CD8-positive, alpha-beta memory T cell (primary cell): ENCODE results near the gene KDM2B. TPM values are rescaled to one million over a fixed set of nuclear protein-coding genes. Genes with fewer than 3 reads are reported as not detected.

Source experiments
- CTCF ChIA-PET: fragments of 350-600 bp; sonication (Branson Sonifier 250); formaldehyde crosslinking; loops from one replicate; lab custom pipeline; 2021; ENCODE audit warnings: antibody characterized with exemption; lab: Charles Lee
- POLR2A ChIA-PET: fragments of 350-600 bp; sonication (Branson Sonifier 250); formaldehyde crosslinking; loops from one replicate; lab custom pipeline; 2021; ENCODE audit warnings: antibody characterized with exemption; lab: Charles Lee
- DNase-seq, 5 donors: peaks; one replicate each; pipeline versions ENCODE4 v3.0.0 to v3.0.0-alpha.2; 2020 to 2022; ENCODE audit warnings: mixed read lengths in 1 of 5
- H3K27ac ChIP-seq: one replicate; pipeline ENCODE4 v1.7.0; 2013; ENCODE audit warnings: low read depth, mild to moderate bottlenecking, low read length, moderate library complexity
- H3K27me3 ChIP-seq: 2 replicates; pipeline ENCODE4 v1.7.0; 2013; ENCODE audit warnings: low read length, mild to moderate bottlenecking; ENCODE audit not compliant: insufficient read depth, poor library complexity, severe bottlenecking
- H3K36me3 ChIP-seq: 2 replicates; pipeline ENCODE4 v1.7.0; 2013; ENCODE audit warnings: mild to moderate bottlenecking, low read length, moderate library complexity; ENCODE audit not compliant: insufficient read depth
- H3K4me1 ChIP-seq: 2 replicates; pipeline ENCODE4 v1.7.0; 2013; ENCODE audit warnings: mild to moderate bottlenecking, low read length, moderate library complexity; ENCODE audit not compliant: insufficient read depth
- H3K4me3 ChIP-seq: 2 replicates; pipeline ENCODE4 v1.7.0; 2013; ENCODE audit warnings: mild to moderate bottlenecking, low read length
- H3K9me3 ChIP-seq: 2 replicates; pipeline ENCODE4 v1.7.0; 2013; ENCODE audit warnings: mild to moderate bottlenecking, low read length
- H3K27ac Mint-ChIP-seq, 8 donors: one replicate each; pipeline ENCODE4 v1.8.0; 2020 to 2021; ENCODE audit warnings: mixed read lengths in 8 of 8, mild to moderate bottlenecking in 6 of 8, inconsistent platforms in 3 of 8, moderate library complexity in 3 of 8
- H3K27me3 Mint-ChIP-seq, 2 donors: one replicate each; pipeline ENCODE4 v1.8.0; 2020 to 2021; ENCODE audit warnings: mixed read lengths in 2 of 2, mild to moderate bottlenecking in 1 of 2, moderate library complexity in 1 of 2
- H3K36me3 Mint-ChIP-seq, 3 donors: one replicate each; pipeline ENCODE4 v1.8.0; 2020 to 2021; ENCODE audit warnings: mixed read lengths in 3 of 3, inconsistent platforms in 1 of 3, mild to moderate bottlenecking in 1 of 3
- H3K4me1 Mint-ChIP-seq, 3 donors: one replicate each; pipeline ENCODE4 v1.8.0; 2020 to 2021; ENCODE audit warnings: mixed read lengths in 3 of 3, inconsistent platforms in 1 of 3, mild to moderate bottlenecking in 1 of 3
- H3K4me3 Mint-ChIP-seq, 7 donors: one replicate each; pipeline ENCODE4 v1.8.0; 2020 to 2021; ENCODE audit warnings: mixed read lengths in 7 of 7, mild to moderate bottlenecking in 6 of 7, moderate library complexity in 4 of 7, inconsistent platforms in 2 of 7
- H3K9me3 Mint-ChIP-seq, 5 donors: one replicate each; pipeline ENCODE4 v1.8.0; 2020 to 2022; ENCODE audit warnings: mixed read lengths in 5 of 5, mild to moderate bottlenecking in 3 of 5, moderate library complexity in 2 of 5, inconsistent platforms in 1 of 5
- polyA plus RNA-seq: library from polyadenylated mRNA; unstranded; fragments of 300-500 nt; fragmentation: Illumina TruSeq; gene quantifications from one replicate; pipeline ENCODE4 v1.2.3, GENCODE V29; 2021
- total RNA-seq, 2 experiments: library from RNA; stranded (reverse); gene quantifications; one replicate each; pipeline ENCODE4 v1.2.3, GENCODE V29; 2021

KDM2B gene
- total and polyA plus RNA-seq, 3 experiments from 2014 or later = 18.3 to 64.0 (median 63.2) TPM

DNA sequence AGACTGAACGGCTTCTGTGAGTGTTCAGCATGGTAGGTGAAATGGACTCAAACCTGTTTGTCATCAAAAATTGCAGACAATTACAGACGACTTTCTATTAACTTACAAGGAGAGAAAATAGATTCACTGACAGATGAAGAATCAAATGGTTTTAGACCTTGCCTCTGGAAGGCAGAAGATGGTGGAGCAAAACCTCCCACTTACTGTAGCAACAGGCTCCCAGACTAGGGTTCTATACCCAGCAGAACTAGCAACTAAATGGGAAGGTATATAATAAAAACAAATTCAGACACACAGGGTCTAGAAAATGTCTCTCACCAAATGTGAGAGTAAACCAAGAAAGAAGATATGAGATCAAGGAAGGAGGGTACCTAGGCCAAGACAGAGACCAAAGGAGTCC is 144.1 kb downstream of the KDM2B start:
- no peaks in the 10 kb centered on the region for H3K9me3 Mint-ChIP-seq
- peak overlapping the region in 3 of 8 donors; percentile 5 to 61 (median 49) for H3K27ac Mint-ChIP-seq
- Histone ChIP-seq H3K27me3 (no peaks in the 10 kb centered on the region), H3K36me3 (peaks cover 41% of the 10 kb centered on the region), H3K9me3 (no peaks in the 10 kb centered on the region), H3K4me1 (no peaks in the 10 kb centered on the region), H3K4me3 (no peak overlapping the region), H3K27ac (no peak overlapping the region)
- H3K4me1 Mint-ChIP-seq = peaks cover 0 to 10% (median 8%) of the 10 kb centered on the region in 3 donors
- DNase-seq = no peak
- H3K4me3 Mint-ChIP-seq = no peak overlapping the region
- CTCF ChIA-PET = no interaction called here
- POLR2A ChIA-PET = no interaction called here
- no peaks in the 10 kb centered on the region for H3K27me3 Mint-ChIP-seq
- H3K36me3 Mint-ChIP-seq = peaks cover 23 to 88% (median 28%) of the 10 kb centered on the region in 3 donors

DNA sequence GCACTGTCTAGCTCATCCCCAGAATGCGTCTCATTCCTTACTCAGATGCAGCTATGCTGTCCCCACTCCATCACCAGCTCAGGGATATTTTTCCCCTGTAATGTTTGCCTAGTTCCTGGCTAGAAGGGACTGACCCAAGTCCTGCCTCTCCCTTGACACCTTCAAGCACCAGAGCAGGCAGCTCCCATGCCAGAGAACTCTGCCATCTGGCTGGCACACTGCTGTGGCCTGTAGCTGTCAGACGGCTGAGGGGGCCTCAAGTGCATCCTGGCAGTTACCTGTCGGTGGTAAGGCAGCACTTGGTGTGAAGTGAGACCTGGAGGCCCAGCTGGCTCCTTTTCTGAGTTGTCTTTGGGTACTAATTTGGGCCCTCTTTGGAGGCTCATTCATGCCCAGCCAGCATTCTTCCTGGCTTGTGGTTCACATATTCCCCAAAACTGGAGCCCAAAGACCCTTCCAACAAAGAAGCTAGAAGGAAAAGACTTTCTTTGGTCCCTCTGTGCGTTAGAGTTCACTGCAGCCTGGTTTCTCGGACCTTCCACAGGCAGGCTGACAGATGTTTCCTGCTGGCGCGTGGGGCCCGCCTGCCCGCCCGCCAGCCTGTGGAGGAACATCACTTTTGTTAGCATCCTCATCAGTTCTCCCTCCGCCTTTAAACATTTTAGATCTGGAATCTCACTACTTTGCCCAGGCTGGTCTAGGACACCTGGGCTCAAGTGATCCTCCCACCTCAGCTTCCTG is 147.9 kb downstream of the KDM2B start:
- H3K36me3 Mint-ChIP-seq = peaks cover 23 to 90% (median 27%) of the 10 kb centered on the region in 3 donors
- Histone ChIP-seq H3K27me3 (no peaks in the 10 kb centered on the region), H3K4me3 (no peak overlapping the region), H3K4me1 (no peaks in the 10 kb centered on the region), H3K9me3 (no peaks in the 10 kb centered on the region), H3K27ac (no peak overlapping the region), H3K36me3 (peaks cover 51% of the 10 kb centered on the region)
- no peak for DNase-seq
- H3K4me1 Mint-ChIP-seq = peaks cover 0 to 8% (median 6%) of the 10 kb centered on the region in 3 donors
- ChIA-PET POLR2A (interaction anchor here (0.6 kb wide), 1 partner anchor 33 kb away, joined by 3 read pairs; the partner anchor contains the start of gene RNF34), CTCF (interaction anchor here (3.7 kb wide), 1 partner anchor 11 kb away, joined by 18 read pairs; no protein-coding TSS in a partner anchor)
- H3K27me3 Mint-ChIP-seq = no peaks in the 10 kb centered on the region
- H3K4me3 Mint-ChIP-seq = no peak overlapping the region
- H3K27ac Mint-ChIP-seq = peak overlapping the region in 5 of 8 donors; percentile 32 to 77 (median 48)
- H3K9me3 Mint-ChIP-seq = no peaks in the 10 kb centered on the region

DNA sequence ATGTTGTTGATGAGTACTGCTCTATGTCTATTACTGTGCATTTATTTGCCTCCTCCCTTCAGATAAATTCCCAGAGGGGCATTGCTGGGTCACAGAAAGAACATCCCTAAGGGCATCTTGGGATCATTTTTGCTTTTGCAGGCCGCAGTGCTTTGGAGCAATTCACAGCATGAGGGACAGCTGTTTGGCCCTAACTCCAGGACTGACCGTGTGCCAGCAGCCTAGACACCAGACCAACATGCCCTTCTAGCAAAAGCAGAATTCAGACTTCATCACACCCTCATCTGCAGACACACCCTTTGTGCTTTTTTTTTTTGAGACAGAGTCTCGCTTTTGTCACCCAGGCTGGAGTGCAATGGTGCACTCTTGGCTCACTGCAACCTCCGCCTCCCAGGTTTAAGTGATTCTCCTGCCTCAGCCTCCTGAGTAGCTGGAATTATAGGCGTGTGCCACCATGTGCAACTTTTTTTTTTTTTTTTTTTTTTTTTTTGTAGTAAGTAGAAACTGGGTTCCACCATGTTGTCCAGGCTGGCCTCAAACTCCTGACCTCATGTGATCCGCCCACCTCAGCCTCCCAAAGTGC is 149.9 kb downstream of the KDM2B start:
- Mint-ChIP-seq H3K27me3 (no peaks in the 10 kb centered on the region), H3K4me1 (peaks cover 0 to 9% (median 8%) of the 10 kb centered on the region in 3 donors), H3K4me3 (no peak overlapping the region), H3K27ac (peak overlapping the region in 3 of 8 donors; percentile 61 to 93 (median 63)), H3K9me3 (no peaks in the 10 kb centered on the region), H3K36me3 (peaks cover 13 to 88% (median 14%) of the 10 kb centered on the region in 3 donors)
- Histone ChIP-seq H3K36me3 (peaks cover 59% of the 10 kb centered on the region), H3K9me3 (no peaks in the 10 kb centered on the region), H3K27me3 (no peaks in the 10 kb centered on the region), H3K4me3 (no peak overlapping the region), H3K27ac (no peak overlapping the region), H3K4me1 (no peaks in the 10 kb centered on the region)
- ChIA-PET POLR2A (interaction anchor here (0.6 kb wide), 1 partner anchor 213 kb away, joined by 5 read pairs; no protein-coding TSS in a partner anchor), CTCF (interaction anchor here (3.7 kb wide), 1 partner anchor 13 kb away, joined by 18 read pairs; no protein-coding TSS in a partner anchor)
- no peak for DNase-seq

DNA sequence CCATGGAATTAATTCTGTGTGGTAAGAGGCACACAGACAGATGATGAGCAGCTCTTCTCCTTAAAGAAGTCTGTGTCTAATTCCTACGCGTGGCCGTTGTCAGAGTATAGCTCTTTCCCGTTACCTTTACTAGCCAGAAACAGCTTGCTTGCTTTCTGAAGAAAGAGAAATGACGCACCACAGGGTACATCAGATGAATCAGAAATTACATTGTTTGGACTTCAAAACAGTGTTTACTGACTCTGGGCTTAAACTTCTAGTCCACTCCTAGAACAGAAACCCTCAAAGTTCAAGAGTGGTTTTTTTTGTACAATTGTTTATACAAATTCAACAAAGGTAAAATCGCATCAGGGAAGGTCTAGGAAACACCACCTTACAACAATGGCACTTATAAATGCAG is 151.9 kb downstream of the KDM2B start:
- no peaks in the 10 kb centered on the region for H3K4me1 ChIP-seq
- H3K4me3 Mint-ChIP-seq = no peak overlapping the region
- CTCF ChIA-PET = no interaction called here
- no peaks in the 10 kb centered on the region for H3K9me3 Mint-ChIP-seq
- H3K4me1 Mint-ChIP-seq = peaks cover 0 to 3% (median 0%) of the 10 kb centered on the region in 3 donors
- DNase-seq = no peak
- H3K27ac ChIP-seq = no peak overlapping the region
- H3K36me3 Mint-ChIP-seq = peaks cover 10 to 89% (median 13%) of the 10 kb centered on the region in 3 donors
- H3K4me3 ChIP-seq = no peak overlapping the region
- POLR2A ChIA-PET = no interaction called here
- H3K36me3 ChIP-seq = peaks cover 76% of the 10 kb centered on the region
- no peaks in the 10 kb centered on the region for H3K9me3 ChIP-seq
- peak overlapping the region in 3 of 8 donors; percentile 32 to 53 (median 34) for H3K27ac Mint-ChIP-seq
- H3K27me3 ChIP-seq = no peaks in the 10 kb centered on the region
- H3K27me3 Mint-ChIP-seq = no peaks in the 10 kb centered on the region

DNA sequence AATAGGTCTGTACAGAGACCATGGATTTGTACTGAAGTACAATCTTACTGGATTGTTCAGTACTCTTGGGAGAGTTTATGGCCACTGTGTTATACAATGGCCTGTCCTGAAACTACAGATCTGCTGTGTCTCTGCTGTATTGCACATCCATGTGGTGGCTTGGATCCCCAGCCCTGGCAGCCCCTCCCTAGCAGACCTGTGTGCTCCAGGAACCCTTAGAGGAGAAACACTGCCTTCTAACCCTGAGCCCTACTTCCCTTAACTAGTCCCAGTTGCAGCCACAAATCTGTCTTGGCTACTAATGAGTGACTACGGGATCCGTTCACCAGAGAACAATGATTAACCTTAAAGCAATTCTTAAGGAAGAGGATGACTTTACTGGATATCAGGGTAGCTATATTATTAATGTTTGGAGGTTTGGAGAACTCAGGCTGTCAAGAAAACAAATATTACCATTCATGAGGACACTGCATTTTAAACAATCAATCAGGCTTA is 153.2 kb downstream of the KDM2B start:
- H3K27me3 ChIP-seq = no peaks in the 10 kb centered on the region
- H3K9me3 ChIP-seq = no peaks in the 10 kb centered on the region
- Mint-ChIP-seq H3K36me3 (peaks cover 10 to 91% (median 13%) of the 10 kb centered on the region in 3 donors), H3K4me3 (no peak overlapping the region), H3K27me3 (no peaks in the 10 kb centered on the region), H3K27ac (peak overlapping the region in 4 of 8 donors; percentile 6 to 36 (median 18)), H3K4me1 (peaks cover 0 to 3% (median 1%) of the 10 kb centered on the region in 3 donors), H3K9me3 (no peaks in the 10 kb centered on the region)
- H3K4me3 ChIP-seq = no peak overlapping the region
- DNase-seq = no peak
- no peaks in the 10 kb centered on the region for H3K4me1 ChIP-seq
- H3K27ac ChIP-seq = no peak overlapping the region
- ChIA-PET CTCF (no interaction called here), POLR2A (no interaction called here)
- H3K36me3 ChIP-seq = peaks cover 81% of the 10 kb centered on the region

DNA sequence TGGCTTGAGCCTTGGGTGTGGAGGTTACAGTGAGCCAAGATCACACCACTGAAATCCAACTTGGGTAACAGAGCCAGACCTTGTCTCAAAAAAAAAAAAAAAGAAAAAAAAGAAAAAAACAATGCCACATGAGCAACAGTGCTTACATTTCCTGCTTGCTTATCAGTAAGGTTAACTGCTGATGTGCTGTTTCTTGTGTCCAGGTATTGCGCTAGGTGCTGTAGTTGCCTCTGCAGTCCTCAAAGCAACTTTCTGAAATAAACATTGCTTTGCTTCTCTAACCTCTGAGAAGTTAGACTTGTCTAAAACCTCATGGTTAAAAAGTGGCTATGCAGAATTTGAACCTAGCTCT is 156.2 kb downstream of the KDM2B start:
- H3K36me3 Mint-ChIP-seq = peaks cover 0 to 93% (median 22%) of the 10 kb centered on the region in 3 donors
- POLR2A ChIA-PET = no interaction called here

DNA sequence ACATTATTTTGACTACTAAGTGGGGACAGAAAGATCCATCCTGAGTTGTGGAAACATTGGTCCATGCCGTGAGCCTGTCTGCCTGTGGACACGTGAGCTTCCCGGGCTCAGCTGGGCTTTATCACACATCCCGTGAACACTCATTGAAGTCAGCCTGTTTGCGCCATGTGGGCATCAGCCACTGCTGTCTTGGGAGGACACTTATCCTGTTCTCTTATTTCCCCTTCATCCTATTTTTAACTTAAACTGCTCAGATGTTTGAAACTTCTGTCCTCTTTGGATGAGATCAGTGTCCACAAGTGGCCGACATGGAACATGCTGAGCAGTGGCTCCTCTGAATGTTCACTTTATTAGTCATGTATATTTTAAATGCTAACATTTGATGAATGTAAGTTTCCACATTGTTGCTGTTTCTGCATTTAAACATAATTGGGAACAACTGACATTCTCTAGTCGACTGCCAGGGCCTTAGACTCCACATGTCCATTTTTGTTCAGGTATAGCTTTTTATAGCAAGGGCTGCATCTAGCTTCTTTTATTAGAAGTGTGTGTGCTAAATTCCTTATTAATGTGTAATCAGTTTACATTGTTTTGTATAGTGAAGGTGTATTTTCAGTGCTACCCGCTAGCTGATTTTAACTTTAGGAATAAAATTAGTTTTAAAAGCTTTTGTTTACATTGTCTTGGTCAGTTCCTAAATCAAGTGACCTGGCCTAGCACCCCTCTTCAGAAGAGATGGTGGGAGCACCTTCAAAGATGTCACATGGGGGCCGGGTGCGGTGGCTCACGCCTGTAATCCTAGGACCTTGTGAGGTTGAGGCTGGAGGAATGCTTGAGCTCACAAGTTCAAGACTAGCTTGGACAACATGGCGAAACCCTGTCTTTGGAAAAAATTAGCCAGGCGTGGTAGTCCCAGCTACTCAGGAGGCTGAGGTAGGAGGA is 156.9 kb downstream of the KDM2B start:
- peaks cover 82% of the 10 kb centered on the region for H3K36me3 ChIP-seq
- POLR2A ChIA-PET = no interaction called here
- H3K4me3 Mint-ChIP-seq = no peak overlapping the region

More for the DNA sequence above, 156.2 kb downstream of the KDM2B start:
- CTCF ChIA-PET = interaction anchor here (0.9 to 2.8 kb wide), 3 partner anchors 8 to 258 kb away, joined by 3 to 12 read pairs (median 5); no protein-coding TSS in a partner anchor
- no peak overlapping the region for H3K4me3 Mint-ChIP-seq
- no peaks in the 10 kb centered on the region for H3K27me3 ChIP-seq
- H3K4me1 Mint-ChIP-seq = peaks cover 4 to 13% (median 8%) of the 10 kb centered on the region in 3 donors
- H3K27ac ChIP-seq = no peak overlapping the region
- H3K27ac Mint-ChIP-seq = no peak overlapping the region
- H3K9me3 ChIP-seq = no peaks in the 10 kb centered on the region
- H3K4me3 ChIP-seq = no peak overlapping the region
- DNase-seq = no peak
- H3K27me3 Mint-ChIP-seq = no peaks in the 10 kb centered on the region
- no peaks in the 10 kb centered on the region for H3K4me1 ChIP-seq
- peaks cover 82% of the 10 kb centered on the region for H3K36me3 ChIP-seq
- H3K9me3 Mint-ChIP-seq = no peaks in the 10 kb centered on the region

More for the DNA sequence above, 156.9 kb downstream of the KDM2B start:
- DNase-seq = no peak
- Mint-ChIP-seq H3K4me1 (peaks cover 4 to 13% (median 8%) of the 10 kb centered on the region in 3 donors), H3K27ac (peak overlapping the region in 2 of 8 donors; percentile 12 to 66), H3K36me3 (peaks cover 0 to 93% (median 18%) of the 10 kb centered on the region in 3 donors), H3K27me3 (no peaks in the 10 kb centered on the region), H3K9me3 (no peaks in the 10 kb centered on the region)
- CTCF ChIA-PET = interaction anchor here (1.1 to 2.8 kb wide), 3 partner anchors 19 to 259 kb away, joined by 3 to 12 read pairs (median 4); no protein-coding TSS in a partner anchor
- H3K27ac ChIP-seq = peak overlapping the region; percentile 2
- H3K4me3 ChIP-seq = no peak overlapping the region
- H3K4me1 ChIP-seq = no peaks in the 10 kb centered on the region
- no peaks in the 10 kb centered on the region for H3K27me3 ChIP-seq
- no peaks in the 10 kb centered on the region for H3K9me3 ChIP-seq
